Nephron (organoid): ENCODE data around the gene TEX53.

Experiments
- H3K27ac Mint-ChIP-seq, 3 experiments: 2 replicates each; pipeline ENCODE4 v1.8.0; 2020; ENCODE audit warnings: mixed read lengths in 3 of 3, mild to moderate bottlenecking in 2 of 3, moderate library complexity in 1 of 3
- H3K27me3 Mint-ChIP-seq: 2 replicates; pipeline ENCODE4 v1.8.0; 2021; ENCODE audit warnings: low read depth, mild to moderate bottlenecking, moderate library complexity, mixed read lengths
- H3K36me3 Mint-ChIP-seq: 2 replicates; pipeline ENCODE4 v1.8.0; 2020; ENCODE audit warnings: low read depth, mixed read lengths
- H3K4me1 Mint-ChIP-seq: 2 replicates; pipeline ENCODE4 v1.8.0; 2020; ENCODE audit warnings: mixed read lengths
- H3K4me3 Mint-ChIP-seq, 3 experiments: 2 replicates each; pipeline ENCODE4 v1.8.0; 2020; ENCODE audit warnings: mild to moderate bottlenecking in 3 of 3, mixed read lengths in 3 of 3, moderate library complexity in 2 of 3
- H3K9me3 Mint-ChIP-seq: 2 replicates; pipeline ENCODE4 v1.8.0; 2020; ENCODE audit warnings: mixed read lengths
- CTCF ChIP-seq, 3 experiments: fragments of 200-600 bp; sonication (generic); IDR thresholded peaks; one replicate each; pipeline ENCODE4 v1.5.0; 2021; ENCODE audit warnings: antibody characterized with exemption in 3 of 3; ENCODE audit not compliant: unreplicated experiment in 3 of 3

The TEX53 gene

GRCh38 chr9:114694719-114695269, 37.2 kb upstream of the TEX53 start:
- H3K27me3 Mint-ChIP-seq = peaks cover 5% of the 10 kb centered on the region
- H3K4me3 Mint-ChIP-seq = no peak overlapping the region
- H3K36me3 Mint-ChIP-seq = no peaks in the 10 kb centered on the region
- peak overlapping the region in 1 of 3 experiments; percentile 13 for H3K27ac Mint-ChIP-seq
- H3K9me3 Mint-ChIP-seq = peaks cover 2% of the 10 kb centered on the region
- peaks cover 26% of the 10 kb centered on the region for H3K4me1 Mint-ChIP-seq
- no peak for TF ChIP-seq CTCF (IDR thresholded peaks at IDR 0.05; ENCODE audit: unreplicated experiment in 3 of 3)

GRCh38 chr9:114694146-114694545, 36.5 kb upstream of the TEX53 start:
- Mint-ChIP-seq H3K4me3 (no peak overlapping the region), H3K4me1 (peaks cover 26% of the 10 kb centered on the region), H3K27ac (peak overlapping the region; percentile 21 to 37 (median 26)), H3K27me3 (peaks cover 5% of the 10 kb centered on the region), H3K9me3 (no peaks in the 10 kb centered on the region), H3K36me3 (no peaks in the 10 kb centered on the region)
- no peak for TF ChIP-seq CTCF (IDR thresholded peaks at IDR 0.05; ENCODE audit: unreplicated experiment in 3 of 3)

- peaks cover 5% of the 10 kb centered on the region for H3K27me3 Mint-ChIP-seq
- H3K4me3 Mint-ChIP-seq = no peak overlapping the region
- no peak for TF ChIP-seq CTCF (IDR thresholded peaks at IDR 0.05; ENCODE audit: unreplicated experiment in 3 of 3)
- H3K9me3 Mint-ChIP-seq = no peaks in the 10 kb centered on the region
- peak overlapping the region in 2 of 3 experiments; percentile 21 to 37 for H3K27ac Mint-ChIP-seq
- H3K36me3 Mint-ChIP-seq = no peaks in the 10 kb centered on the region
- H3K4me1 Mint-ChIP-seq = peaks cover 26% of the 10 kb centered on the region
Observed at GRCh38 chr9:114693248-114693855, 35.7 kb upstream of the TEX53 start.

GRCh38 chr9:114691956-114692295, 34.3 kb upstream of the TEX53 start:
- H3K36me3 Mint-ChIP-seq = no peaks in the 10 kb centered on the region
- no peaks in the 10 kb centered on the region for H3K9me3 Mint-ChIP-seq
- no peak for TF ChIP-seq CTCF (IDR thresholded peaks at IDR 0.05; ENCODE audit: unreplicated experiment in 3 of 3)
- no peak overlapping the region for H3K4me3 Mint-ChIP-seq
- H3K4me1 Mint-ChIP-seq = peaks cover 26% of the 10 kb centered on the region
- H3K27me3 Mint-ChIP-seq = peaks cover 5% of the 10 kb centered on the region
- no peak overlapping the region for H3K27ac Mint-ChIP-seq

- Mint-ChIP-seq H3K36me3 (no peaks in the 10 kb centered on the region), H3K4me3 (no peak overlapping the region), H3K27me3 (peaks cover 5% of the 10 kb centered on the region), H3K27ac (no peak overlapping the region), H3K4me1 (peaks cover 26% of the 10 kb centered on the region), H3K9me3 (no peaks in the 10 kb centered on the region)
- TF ChIP-seq CTCF (IDR thresholded peaks at IDR 0.05; ENCODE audit: unreplicated experiment in 3 of 3) = no peak
Observed at GRCh38 chr9:114691046-114691955, 33.7 kb upstream of the TEX53 start.
